Stomach (tissue), 9 donors: ENCODE measurements around the gene SUMO3. TPM values are rescaled to one million over a fixed set of nuclear protein-coding genes. Genes with fewer than 3 reads are reported as not detected.

Source experiments
- DNase-seq, 2 donors: peaks; one replicate each; pipeline versions ENCODE4 v3.0.0 to v3.0.0-alpha.2; 2013 to 2019
- H3K27ac ChIP-seq, 5 donors: fragments of 200-600 bp in 4 of 5; sonication (generic) in 4 of 5; one replicate each; pipeline ENCODE4 v1.5.1; 2013 to 2019; ENCODE audit warnings: mild to moderate bottlenecking in 1 of 5, moderate library complexity in 1 of 5
- H3K27me3 ChIP-seq, 3 donors: fragments of 200-600 bp; sonication (generic); one replicate each; pipeline ENCODE4 v1.5.1; 2017 to 2019; ENCODE audit warnings: mixed run types in 1 of 3
- H3K36me3 ChIP-seq, 4 donors: fragments of 200-600 bp; sonication (generic); 1 replicate in 3 of 4; 2 replicates in 1 of 4; pipeline ENCODE4 v1.5.1; 2016 to 2019
- H3K4me1 ChIP-seq, 4 donors: fragments of 200-600 bp; sonication (generic); one replicate each; pipeline ENCODE4 v1.5.1; 2016 to 2019
- H3K4me3 ChIP-seq, 4 donors: fragments of 200-600 bp; sonication (generic) in 3 of 4; one replicate each; pipeline ENCODE4 v1.5.1; 2016 to 2019; ENCODE audit warnings: mild to moderate bottlenecking in 1 of 4
- H3K9me3 ChIP-seq, 4 donors: fragments of 200-600 bp; sonication (generic); one replicate each; pipeline ENCODE4 v1.5.1; 2016 to 2019
- EP300 ChIP-seq: sonication (generic); formaldehyde crosslinking; IDR thresholded peaks from one replicate; pipeline ENCODE4 v1.6.1; 2017; ENCODE audit warnings: antibody characterized with exemption
- POLR2A ChIP-seq, 4 donors: fragments of 450-650 bp; IDR thresholded peaks; one replicate each; pipeline ENCODE4 v1.6.1; 2016; ENCODE audit warnings: antibody characterized with exemption in 4 of 4, control low read depth in 2 of 4, mild to moderate bottlenecking in 1 of 4, moderate library complexity in 1 of 4
- POLR2AphosphoS5 ChIP-seq, 3 donors: sonication (generic); formaldehyde crosslinking; IDR thresholded peaks; one replicate each; pipeline ENCODE4 v1.6.1; 2016; ENCODE audit warnings: antibody characterized with exemption in 3 of 3
- WGBS, 5 donors: extraction: QIAGEN DNeasy Blood & Tissue Kit in 3 of 5; methylation state at CpG; one replicate each; pipeline versions ENCODE4 v1.1.5 to v1.1.7; 2013 to 2018; 5-methylcytosine and 5-hydroxymethylcytosine counted together
- intact Hi-C: fragments of 100-400 bp; cut with DNase I; formaldehyde crosslinking; loops from one replicate; pipeline ENCODE4 v1.15.1; 2023; ENCODE audit warnings: low total_unique reads
- polyA plus RNA-seq, 3 donors: library from polyadenylated mRNA; stranded (reverse); fragments of 200-250 nt; gene quantifications; one replicate each; pipeline ENCODE4 v1.2.3, GENCODE V29; 2013
- total RNA-seq, 5 donors: library from RNA; depleted of rRNA; stranded (reverse); fragments of >200 nt; gene quantifications; one replicate each; pipeline versions ENCODE4 v1.1.0 to v1.2.3, GENCODE V29; 2014 to 2016
- TF ChIP-seq, protein P1 (sequence below), 7 experiments: fragments of 450-650 bp in 4 of 7; fragments of 200-600 bp in 3 of 7; sonication (generic) in 3 of 7; IDR thresholded peaks; one replicate each; pipeline ENCODE4 v1.5.1; 2016 to 2019; ENCODE audit warnings: antibody characterized with exemption in 7 of 7, control low read depth in 2 of 7, mild to moderate bottlenecking in 1 of 7
- donor health status: healthy with polysubstance abuse.
- donor health status: Bipolar disorder and iron deficiency.
- donor health status: healthy.

The SUMO3 gene
- total and polyA plus RNA-seq, 8 donors = 29.5 to 95.9 (median 55.8) TPM

GRCh38 chr21:44802396-44803153 lies 15.3 kb downstream of the SUMO3 start:
- Histone ChIP-seq H3K27ac (peak overlapping the region in 4 of 5 donors; percentile 79 to 86 (median 82)), H3K4me3 (peak overlapping the region; percentile 86 to 96 (median 92)), H3K9me3 (no peaks in the 10 kb centered on the region), H3K36me3 (peaks cover 23 to 58% (median 49%) of the 10 kb centered on the region in 4 donors), H3K4me1 (peaks cover 21 to 42% (median 31%) of the 10 kb centered on the region in 4 donors), H3K27me3 (no peaks in the 10 kb centered on the region)
- intact Hi-C loops = no loop called here
- TF ChIP-seq POLR2AphosphoS5 (IDR thresholded peaks at IDR 0.05) = no peak
- TF ChIP-seq, protein P1, sequence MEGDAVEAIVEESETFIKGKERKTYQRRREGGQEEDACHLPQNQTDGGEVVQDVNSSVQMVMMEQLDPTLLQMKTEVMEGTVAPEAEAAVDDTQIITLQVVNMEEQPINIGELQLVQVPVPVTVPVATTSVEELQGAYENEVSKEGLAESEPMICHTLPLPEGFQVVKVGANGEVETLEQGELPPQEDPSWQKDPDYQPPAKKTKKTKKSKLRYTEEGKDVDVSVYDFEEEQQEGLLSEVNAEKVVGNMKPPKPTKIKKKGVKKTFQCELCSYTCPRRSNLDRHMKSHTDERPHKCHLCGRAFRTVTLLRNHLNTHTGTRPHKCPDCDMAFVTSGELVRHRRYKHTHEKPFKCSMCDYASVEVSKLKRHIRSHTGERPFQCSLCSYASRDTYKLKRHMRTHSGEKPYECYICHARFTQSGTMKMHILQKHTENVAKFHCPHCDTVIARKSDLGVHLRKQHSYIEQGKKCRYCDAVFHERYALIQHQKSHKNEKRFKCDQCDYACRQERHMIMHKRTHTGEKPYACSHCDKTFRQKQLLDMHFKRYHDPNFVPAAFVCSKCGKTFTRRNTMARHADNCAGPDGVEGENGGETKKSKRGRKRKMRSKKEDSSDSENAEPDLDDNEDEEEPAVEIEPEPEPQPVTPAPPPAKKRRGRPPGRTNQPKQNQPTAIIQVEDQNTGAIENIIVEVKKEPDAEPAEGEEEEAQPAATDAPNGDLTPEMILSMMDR (IDR thresholded peaks at IDR 0.05) = no peak
- TF ChIP-seq POLR2A (IDR thresholded peaks at IDR 0.05) = no peak
- no peak for TF ChIP-seq EP300
- DNase-seq = no peak
- WGBS, 5 donors = 19 to 44% (median 21%) methylated on average over 16 to 32 of the region's 32 CpGs

DNA sequence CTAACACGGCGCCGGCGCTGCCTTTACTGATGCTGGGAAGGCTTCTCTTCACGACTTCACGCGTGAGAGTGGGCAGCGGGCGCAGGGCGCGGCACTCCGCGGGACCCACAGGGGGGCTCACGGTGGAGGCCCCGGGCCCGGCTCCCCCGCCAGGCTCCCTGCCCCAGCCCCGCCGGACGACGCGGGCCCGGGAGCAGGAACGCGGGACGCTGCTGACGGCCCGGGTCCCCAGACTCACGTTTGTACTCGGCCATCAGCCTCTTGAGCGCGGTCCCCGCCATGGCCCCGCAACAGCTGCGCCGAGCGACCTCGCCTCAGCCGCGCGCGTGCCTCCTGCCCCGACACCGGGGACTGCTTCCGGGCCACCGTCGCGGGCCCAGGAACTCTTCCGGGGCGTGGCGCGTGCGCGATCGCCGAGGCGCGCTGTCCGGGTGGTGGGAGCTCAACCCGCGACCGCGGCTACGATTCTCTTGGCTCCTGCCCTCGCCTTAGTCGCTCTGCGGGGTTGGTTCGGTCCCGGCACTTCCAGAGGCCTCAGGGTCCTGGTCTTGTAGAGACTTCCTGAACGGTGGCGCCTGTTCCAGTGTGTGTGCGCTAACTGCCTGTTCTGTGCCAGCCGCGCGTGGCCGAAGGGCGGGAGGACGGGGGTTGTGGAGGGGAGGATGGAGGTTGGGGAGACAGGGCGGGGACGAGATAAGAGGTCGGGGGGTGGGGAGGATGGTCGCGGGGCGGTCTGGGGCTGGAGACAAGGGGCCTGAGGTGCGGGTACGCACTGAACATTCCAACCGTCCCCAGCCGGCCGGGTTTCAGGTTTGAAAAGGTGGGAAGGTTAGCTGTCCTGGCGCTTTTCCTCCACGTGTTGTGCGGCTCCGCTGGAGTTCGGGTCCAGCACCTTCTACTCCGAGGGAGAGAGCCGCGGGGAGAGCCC lies 16.1 kb downstream of the SUMO3 start, which contains the start of gene UBE2G2:
Gene UBE2G2 (minus strand): TSS at position 353 of the 928 bp plus-strand sequence. CDS start 72 bp downstream, at position 281.
- Histone ChIP-seq H3K9me3 (no peaks in the 10 kb centered on the region), H3K4me1 (peaks cover 21 to 42% (median 31%) of the 10 kb centered on the region in 4 donors), H3K27ac (peak within 1 kb of the TSS; percentile 77 to 86 (median 80)), H3K36me3 (peaks cover 16 to 49% (median 44%) of the 10 kb centered on the region in 4 donors), H3K27me3 (no peaks in the 10 kb centered on the region), H3K4me3 (peak within 1 kb of the TSS; percentile 86 to 96 (median 92))
- intact Hi-C loops = no loop called here
- TF ChIP-seq POLR2AphosphoS5 (IDR thresholded peaks at IDR 0.05) = peak; percentile 60 to 96 (median 80)
- no peak for TF ChIP-seq EP300
- TF ChIP-seq, protein P1 (IDR thresholded peaks at IDR 0.05) = peak in 1 of 7 experiments; percentile 15
- no peak for TF ChIP-seq POLR2A (IDR thresholded peaks at IDR 0.05)
- peak; percentile 85 to 95 for DNase-seq
- 0 to 1% (median 1%) methylated on average over 36 to 97 of the region's 97 CpGs for WGBS, 5 donors

DNA sequence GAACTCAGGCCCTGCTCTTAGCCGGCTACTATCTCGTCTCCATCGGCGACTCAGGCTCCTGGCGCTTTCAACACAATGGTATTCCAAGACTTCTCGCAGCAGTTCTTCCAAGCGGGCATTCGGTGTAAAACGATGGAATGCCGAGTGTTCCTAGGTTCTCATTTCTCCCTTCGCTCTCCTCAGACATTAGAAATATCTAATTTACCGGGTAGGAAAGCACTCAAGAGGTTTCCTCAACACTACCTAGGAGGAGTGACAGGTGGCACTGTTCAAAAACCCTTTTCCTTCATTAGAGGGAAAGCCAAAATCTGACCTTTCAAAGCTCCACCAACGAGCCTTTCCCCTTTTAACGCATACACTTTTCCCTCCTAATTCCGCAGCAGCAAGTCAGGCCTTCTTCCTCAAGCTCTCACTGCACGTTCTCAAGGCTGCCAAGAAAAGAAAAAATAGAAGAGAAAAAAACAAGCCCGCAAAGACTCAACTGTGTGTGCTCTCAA lies 16.8 kb downstream of the SUMO3 start:
- H3K27me3 ChIP-seq = no peaks in the 10 kb centered on the region
- DNase-seq = peak in 1 of 2 donors; percentile 52
- intact Hi-C loops = no loop called here
- TF ChIP-seq, protein P1 (IDR thresholded peaks at IDR 0.05) = peak in 5 of 7 experiments; percentile 17 to 29 (median 25)
- no peak for TF ChIP-seq EP300
- WGBS, 5 donors = 1 to 4% (median 3%) methylated on average over 17 of the region's 17 CpGs
- no peaks in the 10 kb centered on the region for H3K9me3 ChIP-seq
- peaks cover 21 to 42% (median 32%) of the 10 kb centered on the region in 4 donors for H3K4me1 ChIP-seq
- H3K27ac ChIP-seq = peak overlapping the region in 4 of 5 donors; percentile 79 to 86 (median 82)
- H3K36me3 ChIP-seq = peaks cover 9 to 43% (median 41%) of the 10 kb centered on the region in 4 donors
- H3K4me3 ChIP-seq = peak overlapping the region; percentile 86 to 96 (median 92)

DNA sequence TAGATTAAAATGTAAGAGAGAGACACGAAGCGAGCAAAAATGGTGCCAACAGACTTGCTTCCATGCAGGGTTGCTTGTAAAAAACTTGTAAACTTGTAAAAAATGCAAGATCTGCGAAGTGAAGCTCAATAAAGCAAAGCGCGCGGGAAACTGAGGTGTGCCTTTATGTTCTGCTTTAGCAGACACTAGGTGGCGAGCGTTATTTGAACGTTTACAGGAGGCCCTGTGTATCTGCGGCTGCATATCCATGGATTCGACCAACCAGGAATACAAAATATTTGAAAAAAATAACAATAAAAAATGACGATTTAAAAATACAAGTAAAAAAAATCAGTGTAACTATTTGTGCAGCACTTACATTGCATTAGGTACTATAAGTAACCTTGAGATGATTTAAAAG lies 17.8 kb downstream of the SUMO3 start:
- 39 to 56% (median 41%) methylated on average over 12 of the region's 12 CpGs for WGBS, 5 donors
- DNase-seq = peak; percentile 38 to 68
- Histone ChIP-seq H3K4me3 (peak overlapping the region in 2 of 4 donors; percentile 86 to 96), H3K4me1 (peaks cover 21 to 42% (median 34%) of the 10 kb centered on the region in 4 donors), H3K27me3 (no peaks in the 10 kb centered on the region), H3K27ac (peak overlapping the region in 1 of 5 donors; percentile 85), H3K9me3 (no peaks in the 10 kb centered on the region), H3K36me3 (peaks cover 5 to 34% (median 33%) of the 10 kb centered on the region in 4 donors)
- intact Hi-C loops = no loop called here
- TF ChIP-seq EP300 (no peak), POLR2A (IDR thresholded peaks at IDR 0.05) (no peak), POLR2AphosphoS5 (IDR thresholded peaks at IDR 0.05) (no peak)
- TF ChIP-seq, protein P1 (IDR thresholded peaks at IDR 0.05) = peak in 5 of 7 experiments; percentile 17 to 31 (median 21)
